GM19452 (cell line): ENCODE measurements around the gene CLBA1.
A peak's percentile ranks its signal among the peaks of the same experiment; 100 is the strongest.

ENCODE experiments used
- ATAC-seq: cut with Tn5 transposase; IDR thresholded peaks from one replicate; pipeline ENCODE4 v1.9.1; 2021; ENCODE audit not compliant: unreplicated experiment

CLBA1 gene

GRCh38 chr14:105005329-105005928, 19.8 kb downstream of the CLBA1 start:
- ATAC-seq, result no peak

GRCh38 chr14:105005929-105006830, 20.6 kb downstream of the CLBA1 start:
- ATAC-seq, result no peak

- no peak for ATAC-seq
These were observed 21.4 kb downstream of the CLBA1 start for GRCh38 chr14:105006831-105007592.

GRCh38 chr14:105007593-105008264, 22.1 kb downstream of the CLBA1 start:
- no peak for ATAC-seq

- no peak for ATAC-seq
These were observed 24.5 kb downstream of the CLBA1 start for GRCh38 chr14:105010106-105010505.

DNA sequence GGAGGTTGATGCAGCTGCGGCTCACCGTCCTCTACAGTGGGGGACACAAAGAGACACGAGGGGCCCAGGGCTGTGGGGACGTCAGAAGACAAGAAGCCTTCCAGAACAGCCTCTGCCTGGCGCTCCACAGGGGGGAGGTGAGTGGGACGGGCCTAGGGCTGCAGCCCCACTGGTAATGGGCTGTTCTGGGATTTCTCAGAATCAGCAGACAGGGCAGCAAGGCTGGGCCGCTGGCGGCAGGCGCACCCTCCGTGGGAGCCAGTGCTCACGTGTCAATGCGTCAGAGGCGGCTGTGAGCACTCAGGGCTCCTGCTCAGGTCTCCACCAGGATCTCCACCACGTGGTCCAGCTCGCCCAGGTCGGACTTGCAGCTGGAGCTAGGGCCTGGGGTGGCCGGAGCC, 25.3 kb downstream of the CLBA1 start:
- ATAC-seq, result no peak

GRCh38 chr14:105011312-105011990, 25.9 kb downstream of the CLBA1 start:
- ATAC-seq, result no peak

GRCh38 chr14:105012171-105012985, 26.8 kb downstream of the CLBA1 start:
- ATAC-seq, result no peak

- ATAC-seq, result no peak
These were observed 27.7 kb downstream of the CLBA1 start for GRCh38 chr14:105013150-105013785.

GRCh38 chr14:105014032-105014431, 28.4 kb downstream of the CLBA1 start:
- ATAC-seq, result no peak

GRCh38 chr14:105014631-105015030, 29.0 kb downstream of the CLBA1 start:
- ATAC-seq, result no peak

DNA sequence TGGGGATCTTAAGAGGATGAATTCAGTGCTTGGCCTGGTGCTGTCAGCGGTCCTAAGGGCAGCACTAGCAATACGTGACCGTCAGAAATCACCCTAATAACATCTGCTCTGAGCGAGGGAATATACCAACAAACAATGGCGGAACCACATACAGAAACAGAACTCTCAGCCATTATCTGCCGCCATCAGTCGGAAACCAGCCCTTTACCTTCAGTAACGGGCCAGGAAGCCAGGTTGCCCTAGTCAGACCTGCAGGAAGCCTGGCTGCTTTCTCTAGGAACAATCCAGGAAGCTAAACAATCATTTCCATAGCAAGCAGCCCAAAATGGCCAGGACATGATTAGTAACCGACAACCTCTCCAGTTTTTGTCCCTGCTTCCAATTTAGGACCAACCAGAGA, 29.7 kb downstream of the CLBA1 start:
- ATAC-seq, result no peak

DNA sequence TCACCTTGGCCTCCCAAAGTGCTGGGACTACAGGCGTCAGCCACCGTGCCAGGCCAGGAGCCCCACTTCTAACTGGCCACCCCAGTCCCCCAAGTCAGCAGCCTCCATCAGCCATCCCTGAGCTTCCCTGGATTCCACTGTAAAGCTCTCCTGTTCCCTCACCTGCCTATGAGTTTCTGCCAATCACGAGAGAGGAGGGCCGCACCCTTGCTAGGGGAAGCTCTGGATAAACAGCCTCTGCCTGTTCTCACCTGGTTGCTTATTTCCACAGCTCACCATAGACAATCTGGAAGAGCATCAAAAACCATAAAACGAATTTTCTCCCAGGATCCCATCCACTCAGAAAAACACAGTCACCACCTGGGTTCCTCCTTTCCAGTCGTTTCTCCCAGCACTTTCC, 30.3 kb downstream of the CLBA1 start:
- ATAC-seq, result no peak

DNA sequence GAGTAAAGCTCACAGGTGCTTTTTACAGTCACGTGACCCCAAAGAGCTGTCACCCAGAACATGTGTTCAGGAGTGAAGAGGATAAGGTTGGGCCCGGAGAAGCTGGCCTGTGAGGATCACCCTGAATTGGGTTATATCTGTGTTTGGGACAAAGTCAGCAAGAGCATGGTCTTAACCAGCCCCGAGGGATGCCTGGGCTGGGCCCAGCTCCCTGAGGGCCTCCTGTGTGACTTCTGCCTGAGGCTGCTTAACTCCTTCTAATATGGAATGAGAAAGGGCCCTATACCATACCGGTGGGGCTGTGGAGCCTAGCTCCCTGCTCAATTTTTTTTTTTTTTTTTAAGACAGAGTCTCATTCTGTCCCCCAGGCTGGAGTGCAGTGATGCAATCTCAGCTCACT, 32.8 kb downstream of the CLBA1 start:
- ATAC-seq, result no peak

GRCh38 chr14:105019861-105020814, 34.5 kb downstream of the CLBA1 start:
- peak; percentile 29 for ATAC-seq

DNA sequence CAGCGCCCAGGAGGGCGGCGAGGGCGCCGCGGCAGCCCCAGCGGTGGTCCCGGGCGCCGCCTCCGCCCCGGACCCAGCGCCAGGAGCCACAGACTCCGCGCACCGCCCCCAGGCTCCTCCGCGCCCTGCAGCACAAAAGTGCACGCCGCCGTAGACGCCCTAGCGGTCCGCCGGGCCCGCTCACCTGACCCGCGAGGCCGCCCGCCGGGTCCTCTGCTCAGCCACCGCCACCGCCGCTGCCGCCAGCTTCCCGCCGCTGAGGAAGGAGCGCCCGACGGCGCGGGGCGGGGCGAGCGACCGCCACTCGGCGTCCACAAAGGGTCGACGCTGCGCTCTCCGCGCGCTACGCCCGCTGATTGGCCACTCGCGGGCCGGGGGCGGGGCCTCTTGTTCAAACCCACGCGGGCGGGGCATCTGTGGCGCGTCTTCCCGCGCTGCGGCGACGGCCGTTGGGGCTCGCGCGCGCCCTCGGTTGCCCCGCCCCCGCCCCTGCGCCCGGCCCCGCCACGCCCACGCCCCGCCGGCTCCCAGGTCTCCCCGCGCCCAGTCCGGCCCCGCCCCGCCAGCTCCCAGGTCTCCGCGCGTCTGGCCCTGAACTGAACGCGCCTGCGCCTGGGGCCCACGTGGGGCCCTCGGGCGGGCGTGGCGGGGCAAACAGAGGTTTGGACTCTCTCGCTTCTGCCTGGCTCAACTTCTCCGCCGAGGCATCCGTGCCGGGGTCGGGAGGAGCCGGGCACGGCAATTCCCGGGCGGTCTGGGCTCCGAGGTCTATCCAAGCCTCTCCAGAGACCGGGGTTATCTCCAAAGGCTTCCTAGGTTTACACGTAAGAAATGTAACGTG, 35.4 kb downstream of the CLBA1 start, which contains the start of gene CDCA4:
Gene CDCA4, minus strand, starts transcription at position 269 of the 841 bp plus-strand sequence. CDS start 9,154 bp downstream, outside the sequence.
- peak; percentile 74 for ATAC-seq

DNA sequence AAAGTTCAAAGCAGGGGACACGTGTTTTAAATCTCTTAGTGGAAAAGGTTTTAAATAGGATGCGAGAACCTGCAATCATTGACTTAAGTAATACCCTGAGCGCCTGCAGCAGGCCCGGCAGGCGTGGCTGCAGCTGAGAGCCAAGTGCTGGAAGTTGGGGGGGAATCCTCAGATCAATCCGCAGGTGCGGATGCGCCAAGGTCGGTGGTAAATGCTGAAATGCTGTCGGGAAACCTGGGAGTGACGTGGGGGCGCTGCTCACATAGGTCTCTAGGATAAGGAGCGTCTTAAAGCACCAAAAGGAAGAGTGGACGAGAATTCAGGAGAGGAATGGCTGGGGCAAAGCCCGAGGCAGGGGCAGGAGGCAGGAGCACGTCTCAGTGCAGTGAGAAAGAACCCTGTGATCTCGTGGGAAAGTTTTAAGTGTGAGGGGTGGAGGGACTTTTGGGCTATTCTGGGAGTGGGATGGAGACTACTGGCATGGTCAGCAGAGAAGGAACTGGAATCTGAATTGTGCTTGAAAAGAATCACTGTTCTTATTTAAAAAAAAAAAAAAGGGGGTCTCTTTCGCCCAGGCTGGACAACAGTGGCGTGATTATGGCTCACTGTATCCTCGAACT, 36.2 kb downstream of the CLBA1 start:
- no peak for ATAC-seq
